ENCODE results near the gene ZBED6.
"Not testable (repeated sequence)": the region's sequence is repeated elsewhere in the genome, so short reads cannot be mapped to it uniquely, and the experiment has no call there.

ZBED6 gene

GRCh38 chr1:203789966-203790365 is 5.5 kb upstream of the ZBED6 start:
- peak in 1 of 2 experiments; percentile 12 for DNase-seq

- DNase-seq, result no peak
These were observed 3.9 kb upstream of the ZBED6 start for GRCh38 chr1:203791498-203791897.

GRCh38 chr1:203792486-203792885 is 2.9 kb upstream of the ZBED6 start:
- DNase-seq, result no peak

- not testable (repeated sequence) for DNase-seq
These were observed 1.9 kb upstream of the ZBED6 start for GRCh38 chr1:203793561-203793960.

GRCh38 chr1:203794764-203795440 is 521 bp upstream of the ZBED6 start:
- no peak for DNase-seq

GRCh38 chr1:203796236-203796605 is 798 bp downstream of the ZBED6 start:
- peak in 1 of 2 experiments; percentile 31 for DNase-seq

GRCh38 chr1:203797216-203797615 is 1.8 kb downstream of the ZBED6 start:
- DNase-seq, result no peak

GRCh38 chr1:203797948-203798655 is 2.7 kb downstream of the ZBED6 start:
- DNase-seq, result peak; percentile 1 to 23

- no peak for DNase-seq
These were observed 3.7 kb downstream of the ZBED6 start for GRCh38 chr1:203799157-203799556.

DNA sequence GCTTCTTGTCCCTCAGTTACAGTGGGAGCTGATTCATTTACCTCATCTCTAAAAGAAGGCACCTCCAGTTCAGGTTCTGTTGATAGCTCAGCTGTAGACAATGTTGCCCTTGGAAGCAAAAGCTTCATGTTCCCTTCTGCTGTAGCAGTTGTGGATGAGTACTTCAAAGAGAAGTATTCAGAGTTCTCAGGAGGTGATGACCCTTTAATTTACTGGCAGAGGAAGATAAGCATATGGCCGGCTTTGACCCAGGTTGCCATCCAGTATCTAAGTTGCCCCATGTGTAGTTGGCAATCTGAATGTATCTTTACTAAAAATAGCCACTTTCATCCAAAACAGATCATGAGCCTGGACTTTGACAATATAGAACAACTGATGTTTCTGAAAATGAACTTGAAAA is 4.5 kb downstream of the ZBED6 start:
- DNase-seq, result no peak

DNA sequence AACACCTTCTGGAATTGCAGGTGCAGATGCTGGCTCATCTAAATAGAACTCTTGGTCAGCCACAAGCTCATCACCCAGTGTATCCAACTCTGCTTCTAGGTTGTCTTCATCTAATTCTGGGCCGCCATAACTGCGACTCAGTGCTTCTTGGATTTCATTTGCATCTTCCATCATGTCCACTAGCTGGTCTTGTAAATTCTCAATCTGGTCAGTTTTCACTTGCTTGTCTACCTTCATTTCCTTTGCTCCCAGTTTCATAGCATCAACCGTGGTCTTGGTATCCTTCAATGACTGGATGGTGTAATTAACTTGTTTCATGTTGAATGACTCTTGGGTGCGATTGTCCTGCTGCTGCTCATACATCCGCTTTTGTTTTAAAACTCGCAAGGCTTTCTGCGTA is 10.3 kb downstream of the ZBED6 start:
- no peak for DNase-seq

- no peak for DNase-seq
These were observed 11.8 kb downstream of the ZBED6 start for GRCh38 chr1:203807196-203807595.

DNA sequence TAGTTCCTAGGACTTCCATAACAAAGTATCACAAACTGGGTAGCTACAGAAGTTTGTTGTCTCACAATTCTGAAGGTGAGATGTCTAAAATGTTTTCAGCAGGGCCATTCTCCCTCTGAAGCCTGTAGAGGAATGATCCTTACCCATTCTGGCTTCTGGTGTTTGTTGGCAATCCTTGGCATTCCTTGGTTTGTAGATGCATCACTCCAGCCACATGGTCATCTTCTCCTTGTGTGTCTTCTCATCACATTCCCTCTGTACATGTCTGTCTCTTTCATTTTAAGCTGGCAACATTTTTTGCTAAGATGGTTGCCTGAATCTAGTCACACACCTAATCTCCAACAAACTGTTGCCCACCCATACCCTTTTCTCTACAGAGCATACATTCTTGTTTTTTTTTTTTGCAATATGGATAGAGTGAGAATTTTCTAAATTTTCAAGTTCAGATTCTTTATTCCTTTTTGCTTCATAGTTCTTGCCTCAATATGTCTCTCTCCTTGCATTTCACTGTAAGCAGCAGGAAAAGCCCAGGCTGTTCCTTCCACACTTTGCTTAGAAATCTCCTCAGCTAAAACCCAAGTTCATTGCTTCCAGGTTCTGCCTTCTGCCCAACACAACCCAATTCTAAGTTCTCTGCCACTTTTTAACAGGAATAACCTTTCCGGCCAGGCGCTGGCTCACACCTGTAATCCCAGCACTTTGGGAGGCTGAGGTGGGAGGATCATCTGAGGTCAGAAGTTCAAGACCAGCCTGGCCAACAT is 18.3 kb downstream of the ZBED6 start:
- DNase-seq, result no peak

- DNase-seq, result no peak
These were observed 23.0 kb downstream of the ZBED6 start for GRCh38 chr1:203818399-203818798.

- no peak for DNase-seq
These were observed 27.9 kb downstream of the ZBED6 start for GRCh38 chr1:203823306-203823705.

GRCh38 chr1:203826175-203826574 is 30.8 kb downstream of the ZBED6 start:
- DNase-seq, result no peak

DNA sequence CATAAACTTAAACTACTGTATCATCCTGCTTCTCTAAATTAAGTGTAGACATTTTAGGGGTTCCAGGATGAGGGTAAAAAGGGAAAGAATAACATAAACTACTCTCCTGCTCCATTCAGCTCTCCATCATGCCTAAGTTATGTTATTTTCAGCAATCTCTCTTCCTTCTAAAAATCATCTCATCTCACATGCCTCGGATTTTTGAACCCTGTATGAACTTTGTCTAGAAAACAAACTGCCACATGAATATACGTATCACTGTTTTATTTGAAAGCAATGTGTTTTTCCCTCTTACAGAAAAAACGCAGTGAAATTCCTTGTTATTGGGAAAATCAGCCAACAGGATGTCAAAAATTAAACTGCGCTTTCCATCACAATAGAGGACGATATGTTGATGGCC is 32.6 kb downstream of the ZBED6 start:
- no peak for DNase-seq

DNA sequence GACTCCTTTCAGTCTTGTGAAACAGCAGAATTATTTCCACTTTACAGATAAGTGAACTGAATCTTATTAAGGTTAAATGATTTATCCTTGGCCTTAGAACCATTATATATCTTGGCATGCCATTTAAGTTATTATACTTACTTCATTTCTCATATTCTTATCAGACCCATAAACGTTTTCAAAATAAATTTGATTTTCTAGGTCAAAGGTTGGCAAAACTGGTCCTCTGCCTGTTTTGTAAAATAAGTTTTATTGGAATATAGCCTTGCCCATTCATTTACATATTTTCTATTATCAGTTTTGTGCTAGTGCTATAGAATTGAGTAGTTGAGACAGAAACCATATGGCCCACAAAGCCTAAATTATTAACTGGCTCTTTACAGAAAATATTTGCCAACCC is 33.1 kb downstream of the ZBED6 start:
- DNase-seq, result no peak

DNA sequence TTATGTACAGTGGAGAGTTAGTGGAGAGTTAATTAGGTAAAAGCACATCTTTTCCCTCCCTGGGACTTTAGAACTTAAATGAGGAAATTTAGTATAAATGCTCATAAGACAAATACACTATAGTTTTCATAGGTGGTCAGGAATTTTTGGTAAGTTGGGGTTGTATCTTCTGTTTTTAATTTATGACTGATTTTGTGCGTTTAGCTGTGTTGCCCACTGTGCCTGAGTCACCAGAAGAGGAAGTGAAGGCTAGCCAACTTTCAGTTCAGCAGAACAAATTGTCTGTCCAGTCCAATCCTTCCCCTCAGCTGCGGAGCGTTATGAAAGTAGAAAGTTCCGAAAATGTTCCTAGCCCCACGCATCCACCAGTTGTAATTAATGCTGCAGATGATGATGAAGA is 33.8 kb downstream of the ZBED6 start:
- DNase-seq, result not testable (repeated sequence)

DNA sequence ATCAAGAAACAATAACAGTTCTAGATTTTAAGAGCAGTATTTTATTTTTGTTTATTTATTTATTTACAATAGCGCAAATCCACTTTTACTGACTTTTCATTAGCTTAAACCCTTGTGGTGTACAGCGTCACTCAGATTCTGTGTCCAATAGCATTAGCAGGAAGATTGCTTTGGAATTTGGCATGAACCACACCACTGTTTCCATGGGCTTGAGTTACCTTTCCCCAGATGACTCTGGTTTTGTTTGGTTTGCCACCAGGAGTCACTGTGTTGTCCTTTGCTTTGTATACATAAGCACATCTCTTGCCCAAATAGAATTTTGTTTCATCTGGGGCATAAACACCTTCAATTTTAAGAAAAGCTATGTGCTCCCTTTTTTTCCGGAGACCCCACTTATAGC is 40.1 kb downstream of the ZBED6 start:
- DNase-seq, result no peak

- no peak for DNase-seq
These were observed 43.7 kb downstream of the ZBED6 start for GRCh38 chr1:203839081-203839480.

- no peak for DNase-seq
These were observed 44.9 kb downstream of the ZBED6 start for GRCh38 chr1:203840208-203840808.

GRCh38 chr1:203842559-203842876 is 47.1 kb downstream of the ZBED6 start:
- DNase-seq, result no peak

GRCh38 chr1:203843435-203843834 is 48.0 kb downstream of the ZBED6 start:
- no peak for DNase-seq

Measured in NCI-H526 (cell line).